ENCODE measurements around the gene NCBP3. TPM values are rescaled to one million over a fixed set of nuclear protein-coding genes. Genes with fewer than 3 reads are reported as not detected.

NCBP3 gene
- total and polyA plus RNA-seq, 9 donors: 15.7 to 43.2 (median 37.6) TPM

GRCh38 chr17:3890878-3891219 lies 44.8 kb upstream of the NCBP3 start:
- Histone ChIP-seq H3K27ac (peak overlapping the region in 1 of 2 donors; percentile 31), H3K9me3 (no peaks in the 10 kb centered on the region), H3K4me3 (no peak overlapping the region), H3K27me3 (no peaks in the 10 kb centered on the region), H3K4me1 (ENCODE audit: insufficient read depth) (peaks cover 24% of the 10 kb centered on the region), H3K36me3 (no peaks in the 10 kb centered on the region)
- TF ChIP-seq POLR2A (IDR thresholded peaks at IDR 0.05) (no peak), CTCF (IDR thresholded peaks at IDR 0.05) (no peak), EP300 (IDR thresholded peaks at IDR 0.05) (no peak)
- WGBS, 3 donors: 62 to 84% (median 79%) methylated on average over 4 of the region's 4 CpGs
- DNase-seq: no peak
- intact Hi-C loops (cut with DNase I): no loop called here

DNA sequence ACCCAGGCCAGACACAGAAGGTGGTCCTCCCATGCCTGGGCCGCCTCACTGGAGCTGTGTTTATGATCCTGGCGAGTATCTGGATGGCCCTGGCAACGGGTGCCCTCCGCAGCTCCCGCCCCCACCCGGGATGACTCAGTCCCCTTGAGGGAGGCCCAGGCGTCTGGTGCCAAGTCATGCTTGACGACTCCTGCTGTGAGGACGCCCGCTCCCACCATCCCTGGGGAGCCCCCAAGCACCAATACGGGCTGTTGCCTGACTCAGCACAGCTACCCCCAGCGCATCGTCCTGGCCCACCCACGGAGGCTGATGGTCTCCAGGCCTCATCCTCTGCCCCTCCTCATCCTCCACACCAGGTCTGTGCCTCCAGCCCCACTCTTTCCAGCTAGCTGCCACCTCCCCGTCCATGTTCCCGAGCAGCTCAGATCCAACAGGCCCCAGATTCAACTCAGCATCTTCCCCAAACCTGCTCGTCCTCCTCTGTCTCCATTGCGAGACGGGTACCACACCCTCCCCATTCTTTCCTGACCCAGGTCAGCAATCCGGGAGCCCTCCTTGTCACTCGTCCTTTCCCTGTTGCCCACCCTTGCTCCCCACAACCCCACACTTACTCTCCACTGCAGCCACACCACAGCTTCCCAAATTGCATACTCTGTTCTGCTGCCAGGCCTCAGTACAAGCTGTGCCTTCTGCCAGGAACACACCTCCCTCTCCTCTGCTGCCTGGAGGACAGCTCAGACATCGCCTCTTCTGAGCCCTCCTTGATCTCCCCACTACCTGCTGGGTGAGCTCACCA lies 44.2 kb upstream of the NCBP3 start:
- H3K4me3 ChIP-seq: no peak overlapping the region
- H3K36me3 ChIP-seq: no peaks in the 10 kb centered on the region
- H3K9me3 ChIP-seq: no peaks in the 10 kb centered on the region
- intact Hi-C loops (cut with DNase I): no loop called here
- TF ChIP-seq EP300 (IDR thresholded peaks at IDR 0.05) (no peak), CTCF (IDR thresholded peaks at IDR 0.05) (no peak)
- DNase-seq: peak; percentile 65 to 79 (median 78)
- 58 to 68% (median 64%) methylated on average over 20 to 22 of the region's 22 CpGs for WGBS, 3 donors
- peak overlapping the region; percentile 87 to 95 for H3K27ac ChIP-seq
- H3K27me3 ChIP-seq: no peaks in the 10 kb centered on the region
- H3K4me1 ChIP-seq (ENCODE audit: insufficient read depth): peaks cover 24% of the 10 kb centered on the region

DNA sequence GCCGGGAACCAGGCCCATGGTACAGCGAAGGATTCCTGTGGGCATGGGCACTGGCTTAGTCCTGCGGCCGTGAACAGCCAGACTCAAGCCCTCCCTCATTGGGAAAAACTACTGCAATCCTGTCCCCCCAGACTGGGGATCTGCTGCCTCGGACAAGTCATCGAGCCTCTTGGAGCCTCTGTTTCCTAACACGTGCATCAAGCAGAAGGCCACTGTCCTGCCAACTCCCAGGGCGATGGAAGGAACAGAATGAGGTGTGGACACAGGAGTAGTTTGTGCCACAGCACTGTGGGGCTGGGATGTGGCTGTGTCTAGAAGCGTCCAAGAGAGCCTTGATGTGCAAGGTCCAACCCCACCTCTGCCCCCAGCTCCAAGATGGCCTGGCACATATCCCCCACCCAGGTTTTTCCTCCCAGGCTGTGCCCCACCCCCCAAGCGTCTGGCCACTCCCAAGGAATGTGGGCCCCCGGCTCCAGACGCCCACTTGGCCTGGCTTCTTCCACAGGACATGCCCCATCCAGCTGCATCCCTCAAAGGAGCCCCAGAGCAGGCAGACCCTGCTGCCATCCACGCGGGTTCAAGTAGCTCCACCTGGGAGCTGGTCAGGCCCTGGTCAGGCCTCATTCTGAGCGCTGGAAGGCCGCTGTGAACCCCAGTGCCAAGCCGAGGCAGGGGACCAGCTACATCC lies 43.4 kb upstream of the NCBP3 start:
- 86 to 89% (median 88%) methylated on average over 17 of the region's 17 CpGs for WGBS, 3 donors
- intact Hi-C loops (cut with DNase I): no loop called here
- Histone ChIP-seq H3K27ac (peak overlapping the region; percentile 87 to 95), H3K4me1 (ENCODE audit: insufficient read depth) (peaks cover 20% of the 10 kb centered on the region), H3K4me3 (no peak overlapping the region), H3K27me3 (no peaks in the 10 kb centered on the region), H3K9me3 (no peaks in the 10 kb centered on the region), H3K36me3 (no peaks in the 10 kb centered on the region)
- DNase-seq: peak in 4 of 5 donors; percentile 30 to 58 (median 50)
- no peak for TF ChIP-seq CTCF (IDR thresholded peaks at IDR 0.05)
- no peak for TF ChIP-seq POLR2A (IDR thresholded peaks at IDR 0.05)
- TF ChIP-seq EP300 (IDR thresholded peaks at IDR 0.05): no peak

DNA sequence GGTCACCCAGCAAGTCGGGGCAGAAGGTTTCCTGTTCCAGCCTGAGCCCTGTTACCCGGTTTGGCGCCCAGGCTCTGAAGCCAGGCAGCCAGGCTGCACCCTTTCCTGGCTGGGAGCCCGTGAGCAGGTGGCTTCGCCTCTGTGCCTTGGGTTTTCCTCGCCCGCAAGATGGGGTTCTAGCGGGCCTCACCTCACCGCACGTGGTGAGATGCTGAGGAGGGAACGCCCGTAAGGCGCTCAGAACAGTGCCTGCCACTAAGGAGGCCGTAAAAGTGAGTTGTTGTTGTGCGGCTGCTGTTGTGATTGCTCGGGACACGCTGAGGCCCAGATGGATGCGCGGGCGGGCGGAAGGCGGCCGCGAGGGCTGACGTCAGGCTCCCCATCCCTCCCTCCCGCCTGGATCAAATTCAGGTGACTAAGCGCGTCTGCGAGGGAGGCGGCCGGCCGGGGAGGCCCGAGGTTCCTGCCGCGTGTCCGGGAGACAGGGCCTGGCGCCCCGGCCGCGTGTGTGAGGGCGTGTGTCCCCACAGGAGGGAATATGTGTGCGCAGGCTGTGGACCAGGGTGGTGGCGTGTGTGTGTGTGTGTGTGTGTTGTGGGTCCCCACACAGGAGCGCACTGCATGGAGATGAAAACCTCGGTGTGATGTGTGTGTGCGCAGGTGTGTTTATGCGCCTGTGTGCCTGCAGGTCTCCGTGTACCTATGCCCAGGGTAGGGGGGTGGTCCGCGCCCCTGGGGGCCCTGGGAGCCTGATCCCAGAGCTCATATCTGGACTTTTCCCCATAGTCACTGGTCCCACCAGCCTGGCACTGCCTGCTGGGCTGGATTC lies 42.5 kb upstream of the NCBP3 start:
- peak; percentile 92 to 95 (median 94) for DNase-seq
- WGBS, 3 donors: 20 to 35% (median 28%) methylated on average over 49 to 50 of the region's 50 CpGs
- Histone ChIP-seq H3K9me3 (no peaks in the 10 kb centered on the region), H3K27me3 (no peaks in the 10 kb centered on the region), H3K36me3 (no peaks in the 10 kb centered on the region), H3K27ac (peak overlapping the region; percentile 87 to 95), H3K4me3 (no peak overlapping the region), H3K4me1 (ENCODE audit: insufficient read depth) (peaks cover 12% of the 10 kb centered on the region)
- peak; percentile 61 for TF ChIP-seq POLR2A (IDR thresholded peaks at IDR 0.05)
- no peak for TF ChIP-seq EP300 (IDR thresholded peaks at IDR 0.05)
- no peak for TF ChIP-seq CTCF (IDR thresholded peaks at IDR 0.05)
- intact Hi-C loops (cut with DNase I): no loop called here

Data from ovary (tissue), 9 donors.